ENCODE results near the gene SAMD14. TPM values are rescaled to one million over a fixed set of nuclear protein-coding genes. Genes with fewer than 3 reads are reported as not detected.

Gene SAMD14
- total RNA-seq, 2 experiments from 2014 or later, result 0.47 to 1.3 TPM

DNA sequence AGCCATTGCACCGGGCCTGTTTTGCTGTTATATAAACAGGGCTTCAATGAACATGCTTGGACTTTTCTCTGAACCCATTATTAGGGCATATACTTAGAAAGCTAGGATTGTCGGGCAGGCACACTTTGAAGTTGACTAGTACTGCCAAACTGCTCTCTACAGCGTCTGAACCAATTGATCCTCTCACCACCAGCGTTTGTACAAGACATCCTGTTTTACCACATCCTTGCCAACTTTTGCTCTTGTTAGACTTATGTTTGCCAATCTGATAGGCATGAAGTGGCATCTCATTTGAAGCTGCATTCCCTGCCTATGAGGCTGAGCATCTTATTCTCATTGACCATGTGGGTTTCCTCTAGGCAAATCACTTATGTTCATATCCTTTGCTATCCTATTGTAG is 27.9 kb upstream of the SAMD14 start:
- Mint-ChIP-seq H3K9me3 (no peaks in the 10 kb centered on the region), H3K4me1 (ENCODE audit: low read depth) (peaks cover 46% of the 10 kb centered on the region), H3K36me3 (ENCODE audit: low read depth) (no peaks in the 10 kb centered on the region), H3K27me3 (no peaks in the 10 kb centered on the region), H3K27ac (no peak overlapping the region), H3K4me3 (no peak overlapping the region)
- intact Hi-C loops (cut with micrococcal nuclease), result no loop called here
- no peak for ATAC-seq
- DNase-seq, result no peak
- CTCF ChIA-PET, result interaction anchor here (0.8 to 2.2 kb wide), 6 partner anchors 8 to 64 kb away, joined by 3 to 10 read pairs (median 6); partner anchors contain the start of gene PPP1R9B
- TF ChIP-seq, protein P1, sequence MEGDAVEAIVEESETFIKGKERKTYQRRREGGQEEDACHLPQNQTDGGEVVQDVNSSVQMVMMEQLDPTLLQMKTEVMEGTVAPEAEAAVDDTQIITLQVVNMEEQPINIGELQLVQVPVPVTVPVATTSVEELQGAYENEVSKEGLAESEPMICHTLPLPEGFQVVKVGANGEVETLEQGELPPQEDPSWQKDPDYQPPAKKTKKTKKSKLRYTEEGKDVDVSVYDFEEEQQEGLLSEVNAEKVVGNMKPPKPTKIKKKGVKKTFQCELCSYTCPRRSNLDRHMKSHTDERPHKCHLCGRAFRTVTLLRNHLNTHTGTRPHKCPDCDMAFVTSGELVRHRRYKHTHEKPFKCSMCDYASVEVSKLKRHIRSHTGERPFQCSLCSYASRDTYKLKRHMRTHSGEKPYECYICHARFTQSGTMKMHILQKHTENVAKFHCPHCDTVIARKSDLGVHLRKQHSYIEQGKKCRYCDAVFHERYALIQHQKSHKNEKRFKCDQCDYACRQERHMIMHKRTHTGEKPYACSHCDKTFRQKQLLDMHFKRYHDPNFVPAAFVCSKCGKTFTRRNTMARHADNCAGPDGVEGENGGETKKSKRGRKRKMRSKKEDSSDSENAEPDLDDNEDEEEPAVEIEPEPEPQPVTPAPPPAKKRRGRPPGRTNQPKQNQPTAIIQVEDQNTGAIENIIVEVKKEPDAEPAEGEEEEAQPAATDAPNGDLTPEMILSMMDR (IDR thresholded peaks at IDR 0.05), result no peak
- POLR2A ChIA-PET, result interaction anchor here (1.6 kb wide), 1 partner anchor 10 kb away, joined by 5 read pairs; no protein-coding TSS in a partner anchor

GRCh38 chr17:50155115-50155819 is 25.3 kb upstream of the SAMD14 start:
- Mint-ChIP-seq H3K9me3 (no peaks in the 10 kb centered on the region), H3K4me3 (no peak overlapping the region), H3K36me3 (ENCODE audit: low read depth) (no peaks in the 10 kb centered on the region), H3K27ac (no peak overlapping the region), H3K27me3 (no peaks in the 10 kb centered on the region), H3K4me1 (ENCODE audit: low read depth) (peaks cover 36% of the 10 kb centered on the region)
- ATAC-seq (no peak), DNase-seq (no peak)
- TF ChIP-seq, protein P1 (IDR thresholded peaks at IDR 0.05), result no peak
- intact Hi-C loops (cut with micrococcal nuclease), result no loop called here
- ChIA-PET POLR2A (no interaction called here), CTCF (interaction anchor here (1.2 to 9.6 kb wide), 5 partner anchors 15 to 62 kb away, joined by 3 to 49 read pairs (median 4); partner anchors contain the start of gene PDK2)

DNA sequence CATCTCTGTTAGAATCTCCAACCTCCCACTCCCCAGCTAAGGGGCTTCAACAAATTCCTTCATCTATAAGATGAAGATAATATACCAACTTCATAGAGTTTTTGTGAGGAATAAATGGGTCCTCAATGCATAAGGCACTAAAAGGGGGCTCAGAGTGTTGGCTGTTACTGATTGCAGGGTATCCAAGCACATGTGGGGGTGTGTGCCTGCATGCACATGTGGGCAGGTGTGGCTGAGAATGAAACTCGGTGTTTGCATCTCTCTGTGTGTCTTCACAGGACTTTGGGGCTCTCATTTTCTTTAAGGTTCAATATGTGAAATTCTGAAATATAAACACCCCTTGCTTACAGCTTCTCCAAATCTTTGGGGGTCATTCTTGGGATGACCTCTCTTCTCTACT is 24.6 kb upstream of the SAMD14 start:
- H3K9me3 Mint-ChIP-seq, result no peaks in the 10 kb centered on the region
- H3K36me3 Mint-ChIP-seq (ENCODE audit: low read depth), result no peaks in the 10 kb centered on the region
- H3K27ac Mint-ChIP-seq, result peak overlapping the region; percentile 21
- peaks cover 36% of the 10 kb centered on the region for H3K4me1 Mint-ChIP-seq (ENCODE audit: low read depth)
- ChIA-PET POLR2A (no interaction called here), CTCF (interaction anchor here (0.9 to 9.6 kb wide), 3 partner anchors 14 to 61 kb away, joined by 3 to 49 read pairs (median 14); partner anchors contain the start of gene PDK2)
- ATAC-seq (no peak), DNase-seq (peak; percentile 55)
- no peak overlapping the region for H3K4me3 Mint-ChIP-seq
- TF ChIP-seq, protein P1 (IDR thresholded peaks at IDR 0.05), result no peak
- intact Hi-C loops (cut with micrococcal nuclease), result no loop called here
- no peaks in the 10 kb centered on the region for H3K27me3 Mint-ChIP-seq

GRCh38 chr17:50153650-50154575 is 24.0 kb upstream of the SAMD14 start:
- Mint-ChIP-seq H3K4me1 (ENCODE audit: low read depth) (peaks cover 36% of the 10 kb centered on the region), H3K27ac (peak overlapping the region; percentile 21), H3K4me3 (no peak overlapping the region), H3K36me3 (ENCODE audit: low read depth) (peaks cover 1% of the 10 kb centered on the region), H3K9me3 (no peaks in the 10 kb centered on the region), H3K27me3 (no peaks in the 10 kb centered on the region)
- ChIA-PET CTCF (interaction anchor here (0.9 to 9.6 kb wide), 4 partner anchors 7 to 61 kb away, joined by 3 to 102 read pairs (median 32); partner anchors contain the start of gene PDK2), POLR2A (interaction anchor here (1.1 kb wide), 1 partner anchor 10 kb away, joined by 3 read pairs; no protein-coding TSS in a partner anchor)
- ATAC-seq (no peak), DNase-seq (no peak)
- intact Hi-C loops (cut with micrococcal nuclease), result no loop called here
- TF ChIP-seq, protein P1 (IDR thresholded peaks at IDR 0.05), result no peak

Data from activated CD8-positive, alpha-beta T cell treated with anti-CD3 and anti-CD28 coated beads for 36 hours (primary cell).